Measurements from ENCODE around the gene NISCH.

Gene NISCH

DNA sequence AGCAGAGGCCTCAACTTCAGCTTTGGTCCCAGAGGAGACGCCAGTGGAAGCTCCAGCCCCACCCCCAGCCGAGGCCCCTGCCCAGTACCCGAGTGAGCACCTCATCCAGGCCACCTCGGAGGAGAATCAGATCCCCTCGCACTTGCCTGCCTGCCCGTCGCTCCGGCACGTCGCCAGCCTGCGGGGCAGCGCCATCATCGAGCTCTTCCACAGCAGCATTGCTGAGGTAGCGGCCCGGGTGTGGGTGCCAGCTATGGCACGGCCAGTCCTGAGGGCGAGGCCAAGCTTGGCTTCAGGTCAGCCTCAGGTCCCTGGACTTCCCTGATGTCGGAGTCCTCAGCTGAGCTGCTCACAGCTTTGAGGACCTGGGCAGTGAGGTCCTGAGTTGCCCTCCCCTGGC is 34.0 kb downstream of the NISCH start:
- no peak overlapping the region for H3K27ac ChIP-seq
- TF ChIP-seq, protein P1, sequence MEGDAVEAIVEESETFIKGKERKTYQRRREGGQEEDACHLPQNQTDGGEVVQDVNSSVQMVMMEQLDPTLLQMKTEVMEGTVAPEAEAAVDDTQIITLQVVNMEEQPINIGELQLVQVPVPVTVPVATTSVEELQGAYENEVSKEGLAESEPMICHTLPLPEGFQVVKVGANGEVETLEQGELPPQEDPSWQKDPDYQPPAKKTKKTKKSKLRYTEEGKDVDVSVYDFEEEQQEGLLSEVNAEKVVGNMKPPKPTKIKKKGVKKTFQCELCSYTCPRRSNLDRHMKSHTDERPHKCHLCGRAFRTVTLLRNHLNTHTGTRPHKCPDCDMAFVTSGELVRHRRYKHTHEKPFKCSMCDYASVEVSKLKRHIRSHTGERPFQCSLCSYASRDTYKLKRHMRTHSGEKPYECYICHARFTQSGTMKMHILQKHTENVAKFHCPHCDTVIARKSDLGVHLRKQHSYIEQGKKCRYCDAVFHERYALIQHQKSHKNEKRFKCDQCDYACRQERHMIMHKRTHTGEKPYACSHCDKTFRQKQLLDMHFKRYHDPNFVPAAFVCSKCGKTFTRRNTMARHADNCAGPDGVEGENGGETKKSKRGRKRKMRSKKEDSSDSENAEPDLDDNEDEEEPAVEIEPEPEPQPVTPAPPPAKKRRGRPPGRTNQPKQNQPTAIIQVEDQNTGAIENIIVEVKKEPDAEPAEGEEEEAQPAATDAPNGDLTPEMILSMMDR (IDR thresholded peaks at IDR 0.05) = no peak
- TF ChIP-seq ZFX (IDR thresholded peaks at IDR 0.05; ENCODE audit: borderline replicate concordance) = no peak

DNA sequence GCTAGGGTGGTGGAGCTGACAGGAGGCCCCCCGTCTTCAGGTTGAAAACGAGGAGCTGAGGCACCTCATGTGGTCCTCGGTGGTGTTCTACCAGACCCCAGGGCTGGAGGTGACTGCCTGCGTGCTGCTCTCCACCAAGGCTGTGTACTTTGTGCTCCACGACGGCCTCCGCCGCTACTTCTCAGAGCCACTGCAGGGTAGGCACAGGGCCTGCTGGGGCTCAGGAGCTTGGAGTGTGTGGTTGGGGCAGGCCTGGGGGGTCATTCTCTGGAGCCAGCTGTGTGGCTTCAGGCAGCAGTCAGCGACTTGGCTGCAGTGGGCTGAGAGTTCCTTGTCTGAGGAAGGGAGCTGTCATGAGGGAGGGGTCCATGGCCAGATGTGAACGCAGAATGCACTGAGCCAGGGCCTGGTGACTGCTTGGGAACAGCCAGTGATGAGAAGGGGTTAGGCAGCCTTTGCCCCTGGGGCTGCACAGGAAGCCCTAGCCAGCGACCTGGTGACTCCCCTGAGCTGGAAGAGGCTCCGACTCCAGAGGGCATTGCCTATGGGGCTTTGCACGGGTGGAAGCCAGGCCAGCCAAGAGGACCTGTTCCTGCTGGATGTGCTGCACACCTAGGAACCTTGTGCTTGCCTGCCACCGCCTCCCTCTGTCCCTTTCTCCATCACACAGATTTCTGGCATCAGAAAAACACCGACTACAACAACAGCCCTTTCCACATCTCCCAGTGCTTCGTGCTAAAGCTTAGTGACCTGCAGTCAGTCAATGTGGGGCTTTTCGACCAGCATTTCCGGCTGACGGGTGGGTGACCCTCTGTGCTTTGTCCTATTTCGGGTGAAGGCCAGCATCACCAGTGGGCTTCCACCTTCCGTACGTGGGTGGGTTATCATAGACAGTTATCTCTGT is 34.9 kb downstream of the NISCH start:
- TF ChIP-seq, protein P1 (IDR thresholded peaks at IDR 0.05) = no peak
- no peak for TF ChIP-seq ZFX (IDR thresholded peaks at IDR 0.05; ENCODE audit: borderline replicate concordance)

DNA sequence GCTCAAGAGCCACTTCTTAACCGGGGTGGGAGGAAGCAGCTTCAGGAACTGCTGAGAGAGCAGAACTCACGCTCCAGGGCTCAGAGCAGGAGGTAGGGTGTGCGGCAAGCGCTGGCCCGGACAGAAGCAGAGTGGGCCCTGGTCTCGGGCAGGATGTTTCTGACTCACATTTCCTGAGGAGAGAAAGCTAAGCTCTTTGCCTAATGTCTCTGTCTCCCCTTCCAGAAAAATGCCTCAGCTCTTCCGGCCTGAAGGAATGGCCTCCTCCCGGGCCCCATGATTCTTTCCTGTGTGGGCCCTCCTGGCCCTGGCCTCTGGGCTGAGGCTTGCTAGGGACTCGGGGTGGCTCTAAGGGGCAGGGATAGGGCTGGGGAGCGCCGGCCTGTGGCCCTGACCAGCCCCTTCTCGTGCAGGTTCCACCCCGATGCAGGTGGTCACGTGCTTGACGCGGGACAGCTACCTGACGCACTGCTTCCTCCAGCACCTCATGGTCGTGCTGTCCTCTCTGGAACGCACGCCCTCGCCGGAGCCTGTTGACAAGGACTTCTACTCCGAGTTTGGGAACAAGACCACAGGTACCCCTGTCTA is 35.6 kb downstream of the NISCH start:
- H3K27ac ChIP-seq = no peak overlapping the region
- TF ChIP-seq, protein P1 (IDR thresholded peaks at IDR 0.05) = no peak
- TF ChIP-seq ZFX (IDR thresholded peaks at IDR 0.05; ENCODE audit: borderline replicate concordance) = no peak

More for the DNA sequence above, 34.9 kb downstream of the NISCH start:
- H3K27ac ChIP-seq = no peak overlapping the region

DNA sequence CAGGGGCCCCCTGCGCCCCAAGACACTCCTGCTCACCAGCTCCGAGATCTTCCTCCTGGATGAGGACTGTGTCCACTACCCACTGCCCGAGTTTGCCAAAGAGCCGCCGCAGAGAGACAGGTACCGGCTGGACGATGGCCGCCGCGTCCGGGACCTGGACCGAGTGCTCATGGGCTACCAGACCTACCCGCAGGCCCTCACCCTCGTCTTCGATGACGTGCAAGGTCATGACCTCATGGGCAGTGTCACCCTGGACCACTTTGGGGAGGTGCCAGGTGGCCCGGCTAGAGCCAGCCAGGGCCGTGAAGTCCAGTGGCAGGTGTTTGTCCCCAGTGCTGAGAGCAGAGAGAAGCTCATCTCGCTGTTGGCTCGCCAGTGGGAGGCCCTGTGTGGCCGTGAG is 36.7 kb downstream of the NISCH start:
- TF ChIP-seq ZFX (IDR thresholded peaks at IDR 0.05; ENCODE audit: borderline replicate concordance) = no peak
- TF ChIP-seq, protein P1 (IDR thresholded peaks at IDR 0.05) = no peak
- no peak overlapping the region for H3K27ac ChIP-seq

DNA sequence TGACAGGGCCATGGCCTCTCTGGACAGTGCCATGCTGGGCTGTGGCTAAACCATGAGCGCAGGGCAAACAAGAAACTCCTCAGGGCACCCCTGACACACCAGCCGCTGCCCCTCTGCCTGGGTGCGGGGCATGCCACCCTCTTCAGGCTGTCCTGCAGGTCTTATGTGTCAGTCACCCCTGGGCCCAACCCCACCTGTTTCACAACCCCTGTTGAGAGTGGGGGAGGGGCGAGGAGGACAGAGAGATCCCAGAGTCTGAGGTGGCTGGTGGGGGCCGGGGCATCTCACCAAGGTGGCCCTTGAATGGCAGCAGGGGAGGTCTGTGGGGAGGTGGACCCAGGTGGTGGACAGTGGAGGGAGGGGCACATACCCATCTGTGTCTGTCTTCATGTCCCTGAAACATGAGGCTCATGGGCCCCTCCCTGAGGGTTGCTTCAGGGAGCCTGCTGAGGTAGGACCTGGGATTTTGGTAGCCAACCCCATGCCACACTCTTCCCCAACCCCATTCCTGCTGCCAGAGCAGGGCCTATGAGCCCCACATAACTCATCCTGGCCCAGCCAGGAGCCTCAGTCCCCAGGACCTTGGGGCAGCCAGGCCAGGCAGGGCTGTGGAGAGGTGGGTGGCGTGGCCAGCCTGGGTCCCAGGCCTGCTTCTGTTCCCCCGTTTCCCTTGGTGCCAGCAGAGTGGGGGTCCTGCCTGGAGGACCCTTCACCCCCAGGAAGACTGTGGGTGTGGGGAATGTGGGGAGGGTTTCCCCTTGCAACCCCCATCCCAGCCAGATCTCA is 38.0 kb downstream of the NISCH start:
- no peak for TF ChIP-seq ZFX (IDR thresholded peaks at IDR 0.05; ENCODE audit: borderline replicate concordance)
- TF ChIP-seq, protein P1 (IDR thresholded peaks at IDR 0.05) = no peak
- H3K27ac ChIP-seq = no peak overlapping the region

DNA sequence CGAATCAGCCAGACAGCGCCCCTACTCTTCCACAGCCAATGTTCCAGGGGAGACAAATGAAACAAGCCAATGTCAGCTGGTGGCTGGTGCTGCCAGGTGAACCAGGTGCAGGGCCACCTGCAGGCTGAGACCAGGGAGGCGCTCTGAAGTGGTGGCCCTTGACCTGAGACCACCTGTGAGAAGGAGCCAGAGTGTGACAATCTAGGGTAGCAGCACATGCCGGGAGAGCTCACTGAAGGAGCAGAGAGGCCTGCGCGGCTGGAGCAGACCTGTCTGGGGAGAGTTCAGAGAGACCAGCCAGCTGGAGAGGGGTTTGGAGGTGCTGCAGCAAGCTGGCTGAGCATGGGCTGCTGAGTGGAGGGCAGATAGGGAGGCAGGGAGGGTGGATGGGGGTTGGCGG is 39.0 kb downstream of the NISCH start:
- no peak for TF ChIP-seq ZFX (IDR thresholded peaks at IDR 0.05; ENCODE audit: borderline replicate concordance)
- TF ChIP-seq, protein P1 (IDR thresholded peaks at IDR 0.05) = no peak
- H3K27ac ChIP-seq = no peak overlapping the region

Data from 22Rv1 (cell line).